ENCODE results near the gene MARK3. TPM values are rescaled to one million over a fixed set of nuclear protein-coding genes. Genes with fewer than 3 reads are reported as not detected.

The MARK3 gene
- total RNA-seq, 1 donor from 2014 or later, result 72.3 TPM

DNA sequence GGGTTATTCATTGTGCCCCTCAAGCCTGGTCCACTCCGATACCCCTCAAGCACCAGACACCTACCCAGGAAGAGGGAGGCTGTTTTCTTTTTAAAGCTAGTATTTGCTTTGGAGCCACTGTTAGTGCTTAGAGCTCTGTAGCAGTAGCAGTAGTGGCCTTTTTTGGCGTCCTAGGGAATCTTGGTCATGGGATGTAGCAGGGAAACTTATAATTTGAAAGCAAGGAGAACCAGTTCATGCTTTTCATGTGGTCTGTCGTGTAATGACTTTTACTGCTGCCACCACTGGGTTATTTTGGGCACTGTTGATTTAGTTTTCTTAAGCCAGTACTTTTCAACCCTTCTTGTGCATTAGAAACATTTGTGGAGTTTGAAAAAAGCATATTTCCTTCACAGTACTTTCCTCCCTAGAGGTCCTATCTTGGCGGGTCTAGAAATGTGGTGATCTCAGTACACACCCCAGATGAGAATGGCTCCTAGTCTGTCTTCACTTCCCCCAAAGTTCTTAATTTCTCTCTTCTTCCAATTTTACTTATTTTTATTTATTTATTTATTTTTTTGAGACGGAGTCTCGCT, 49.7 kb downstream of the MARK3 start:
- no peak for DNase-seq (ENCODE audit: low spot score)

DNA sequence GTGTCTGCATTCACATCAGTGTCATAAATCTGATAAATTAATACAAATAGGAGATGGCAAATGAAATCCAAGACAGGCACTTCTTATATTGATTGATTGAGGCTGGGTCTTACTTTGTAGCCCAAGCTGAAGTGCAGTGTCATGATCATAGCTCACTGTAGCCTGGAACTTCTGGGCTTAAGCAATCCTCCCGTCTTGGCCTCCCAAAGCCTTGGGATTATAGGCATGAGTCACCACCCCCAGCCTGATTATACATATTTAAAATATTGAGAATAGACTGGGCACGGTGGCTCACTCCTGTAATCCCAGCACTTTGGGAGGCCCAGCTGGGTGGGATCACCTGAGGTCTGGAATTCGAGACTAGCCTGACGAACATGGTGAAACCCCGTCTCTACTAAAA, 51.3 kb downstream of the MARK3 start:
- DNase-seq (ENCODE audit: low spot score), result no peak

DNA sequence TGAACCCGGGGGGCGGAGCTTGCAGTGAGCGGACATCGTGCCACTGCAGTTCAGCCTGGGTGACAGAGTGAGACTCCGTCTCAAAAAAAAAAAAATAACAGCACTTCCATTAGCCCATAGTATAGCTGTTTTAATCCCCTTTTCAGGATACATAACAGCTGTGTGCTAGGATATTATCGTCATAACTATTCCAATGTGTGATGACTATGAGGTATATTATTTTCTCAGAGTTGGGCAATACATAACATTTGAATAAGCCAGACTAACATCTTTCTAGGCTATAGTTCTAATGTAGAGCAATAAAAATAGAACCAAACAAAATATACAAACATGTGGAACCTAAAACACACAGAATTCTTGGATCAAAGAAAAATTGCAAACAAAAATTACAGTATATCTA, 57.1 kb downstream of the MARK3 start:
- DNase-seq (ENCODE audit: low spot score), result no peak

DNA sequence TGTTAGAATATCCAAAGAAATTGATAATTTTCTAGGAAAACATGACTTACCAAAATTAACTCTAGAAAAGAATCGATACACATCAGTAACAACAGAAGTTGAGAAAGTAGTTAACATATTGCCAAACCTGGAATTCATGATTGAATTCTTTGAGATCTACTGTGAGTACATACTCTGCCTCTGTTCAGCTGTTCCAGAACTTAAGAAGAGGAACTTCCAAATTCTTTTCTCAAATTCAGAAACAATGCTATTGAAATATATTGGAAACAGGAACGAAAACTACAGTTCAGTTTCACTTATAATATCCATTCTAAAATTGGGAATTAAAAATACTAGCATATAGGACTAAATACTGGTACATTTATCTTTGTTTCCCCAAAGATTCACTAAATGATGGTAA, 57.9 kb downstream of the MARK3 start:
- no peak for DNase-seq (ENCODE audit: low spot score)

DNA sequence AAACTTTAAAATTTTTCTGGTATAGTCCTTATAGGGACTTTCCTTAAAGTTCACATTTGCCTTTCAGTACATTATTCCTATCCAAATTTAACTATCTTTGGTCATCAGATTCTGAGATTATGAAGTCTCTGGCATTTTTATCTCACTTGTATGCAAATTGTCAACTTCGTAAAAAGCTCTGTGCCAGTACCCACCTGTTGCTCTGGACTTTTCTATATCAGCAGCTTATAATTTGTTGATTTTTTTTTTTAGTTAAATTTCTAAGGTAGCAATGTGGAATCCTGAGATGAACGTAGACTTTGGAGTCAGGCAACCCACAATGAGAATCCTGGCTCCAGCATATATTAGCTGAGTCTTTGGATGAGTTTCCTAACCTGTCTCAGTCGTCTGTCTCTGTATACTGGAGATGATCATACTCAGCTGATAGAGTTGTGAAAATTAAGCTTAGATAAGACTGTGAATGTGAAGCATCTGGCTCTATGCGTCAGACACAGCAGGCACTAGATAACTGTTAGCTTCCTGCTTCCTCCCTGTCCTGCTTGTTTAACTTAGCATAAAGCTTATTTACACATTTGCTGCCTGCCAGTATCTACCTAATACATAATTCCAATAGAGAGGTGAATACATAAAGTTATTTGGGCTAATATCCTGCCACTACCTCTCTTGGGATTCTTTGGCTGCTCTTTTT, 59.8 kb downstream of the MARK3 start:
- DNase-seq (ENCODE audit: low spot score), result peak; percentile 11

DNA sequence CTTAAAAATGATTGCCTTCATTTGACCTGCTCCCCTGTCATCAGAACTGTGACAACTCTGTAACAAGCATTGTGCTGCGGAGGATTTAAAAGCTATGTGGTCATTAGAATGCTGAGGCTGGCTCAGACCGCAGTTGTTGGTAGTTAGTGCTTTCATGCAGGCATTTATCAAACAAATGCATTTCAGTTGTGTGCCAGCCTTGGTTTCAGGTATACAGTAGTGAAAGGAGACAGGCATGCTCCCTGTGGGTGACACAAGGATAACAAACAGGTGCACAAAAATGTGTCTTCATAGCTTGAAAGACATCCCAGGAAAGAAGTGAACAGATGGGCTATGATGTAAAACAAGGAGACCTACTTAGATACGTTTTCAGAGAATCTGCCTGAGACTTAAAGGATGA, 60.6 kb downstream of the MARK3 start:
- no peak for DNase-seq (ENCODE audit: low spot score)

DNA sequence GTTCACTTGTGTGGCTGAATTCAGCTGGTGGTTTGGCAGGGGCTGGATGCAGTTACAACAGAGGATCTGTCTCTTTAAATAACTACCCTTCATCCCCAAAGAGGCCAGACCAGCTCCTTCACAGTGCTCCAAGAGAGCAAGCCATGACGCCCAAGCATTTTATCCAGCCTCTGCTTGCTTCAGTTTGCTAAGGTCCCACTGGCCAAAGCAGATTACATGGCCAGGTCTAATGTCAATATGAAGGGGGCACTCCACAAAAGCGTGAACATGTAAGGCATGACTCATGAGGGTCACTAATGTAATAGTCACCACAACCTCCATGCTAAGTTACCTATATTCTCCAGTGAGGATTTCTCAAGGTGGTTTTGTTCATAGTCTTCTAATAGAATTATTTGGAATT, 62.9 kb downstream of the MARK3 start:
- no peak for DNase-seq (ENCODE audit: low spot score)

DNA sequence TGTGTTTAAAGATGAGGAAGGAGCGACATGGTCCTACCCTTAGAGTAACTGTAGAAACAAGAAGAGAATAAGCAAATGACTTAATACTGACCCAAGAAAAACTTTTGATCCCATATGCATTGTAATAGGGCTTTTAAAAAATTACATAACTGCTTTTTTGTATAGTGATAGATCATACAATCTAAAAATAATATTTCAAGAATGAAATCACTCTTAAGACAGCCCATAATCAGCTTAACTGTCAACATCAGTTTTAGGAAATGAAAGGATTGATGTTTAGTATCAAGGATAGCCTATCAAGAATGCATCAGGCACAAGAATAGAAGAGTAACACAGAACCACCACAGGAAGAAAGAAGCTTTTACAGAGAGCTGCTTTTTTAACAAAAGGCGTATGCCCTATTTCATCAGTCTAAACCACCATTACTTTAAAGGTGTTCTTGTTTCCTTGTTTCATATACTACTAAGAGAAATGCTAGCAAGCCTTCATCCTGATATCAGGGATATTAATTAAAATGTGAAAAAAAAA, 64.5 kb downstream of the MARK3 start:
- no peak for DNase-seq (ENCODE audit: low spot score)

DNA sequence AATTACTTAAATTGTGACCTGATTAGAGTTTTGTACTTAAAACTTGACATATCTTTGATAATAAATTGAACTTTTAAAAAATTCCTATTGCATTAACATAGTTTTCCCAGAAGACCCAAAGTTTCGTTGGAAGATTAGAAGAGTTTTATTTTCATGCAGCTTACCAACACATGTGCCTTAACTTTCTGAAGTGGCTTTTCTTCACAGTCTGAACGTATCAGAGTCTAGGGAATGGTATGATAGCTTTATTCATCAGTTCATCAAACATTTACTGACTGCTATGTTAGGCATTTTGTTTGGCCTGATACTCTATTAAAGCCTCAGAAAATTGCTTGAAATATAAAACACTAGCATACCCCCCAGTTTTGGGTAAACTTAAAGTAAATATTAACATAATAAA, 65.2 kb downstream of the MARK3 start:
- DNase-seq (ENCODE audit: low spot score), result no peak

DNA sequence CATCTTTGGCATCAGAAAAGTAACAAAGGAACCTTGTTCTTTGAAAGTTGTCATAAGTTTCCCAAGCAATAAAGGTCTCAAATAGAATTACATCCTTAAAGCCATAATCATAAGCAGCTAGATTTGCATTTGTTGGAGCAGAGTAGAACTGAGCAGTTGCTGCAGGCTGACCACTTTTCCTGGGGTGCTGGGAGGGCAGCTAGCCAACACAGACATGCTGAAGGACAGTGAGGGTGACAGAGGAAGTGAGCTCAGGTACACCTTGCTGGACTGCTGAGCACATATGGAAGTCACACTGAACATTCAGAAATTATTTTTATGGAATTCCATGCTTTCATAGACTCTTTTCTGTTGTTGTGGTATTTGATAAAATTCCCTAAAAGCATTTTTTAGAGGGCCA, 66.2 kb downstream of the MARK3 start:
- DNase-seq (ENCODE audit: low spot score), result no peak

DNA sequence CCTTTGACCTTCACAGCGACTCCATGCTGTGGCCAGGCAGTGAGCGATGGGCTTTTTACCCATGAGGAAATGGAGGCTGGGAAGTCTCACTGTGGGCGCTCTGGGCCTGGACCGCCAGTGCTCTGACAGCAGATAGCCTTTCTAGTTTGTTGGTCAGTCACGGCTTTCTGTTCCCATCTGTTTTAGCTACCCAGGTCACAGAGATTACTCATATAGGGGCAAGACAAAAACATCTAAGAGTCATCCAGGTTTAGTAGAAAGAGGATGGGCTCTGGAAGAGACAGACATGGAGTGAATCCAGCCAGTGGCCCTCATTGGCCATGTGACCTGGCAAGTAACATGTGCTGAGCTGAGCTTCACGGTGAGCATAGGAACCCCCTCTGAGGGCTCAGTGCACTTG, 68.6 kb downstream of the MARK3 start:
- DNase-seq (ENCODE audit: low spot score), result no peak

DNA sequence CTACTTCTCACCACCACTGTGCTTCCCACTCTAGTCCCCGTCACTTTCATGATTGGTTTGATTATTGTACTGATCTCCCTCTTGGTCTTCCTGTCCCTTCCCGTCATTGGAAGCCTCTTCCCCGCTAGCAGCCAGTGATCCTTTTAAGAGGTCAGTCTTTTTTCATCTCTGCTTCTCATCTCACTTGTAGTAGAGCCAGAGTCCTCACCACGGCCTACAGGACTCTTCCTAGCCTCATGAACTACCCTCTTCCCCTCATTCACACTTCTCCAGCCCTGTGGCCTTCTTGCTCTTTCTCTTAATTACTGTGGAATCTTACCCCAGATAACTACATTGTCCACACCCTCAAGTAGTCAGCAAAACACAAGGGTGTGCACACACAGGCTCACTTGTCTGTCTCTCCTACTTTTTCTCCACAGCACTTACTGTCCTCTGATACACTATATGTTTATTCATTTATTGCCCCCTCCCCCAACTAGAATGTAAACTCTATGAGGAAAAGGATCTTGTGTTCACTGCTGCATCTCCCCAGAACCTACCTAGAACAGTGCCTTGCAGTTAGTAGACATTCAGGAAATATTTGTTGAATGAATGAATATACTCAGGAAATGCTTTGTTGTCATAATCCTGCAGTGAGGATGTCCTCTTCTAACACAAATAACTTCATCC, 71.1 kb downstream of the MARK3 start:
- no peak for DNase-seq (ENCODE audit: low spot score)

DNA sequence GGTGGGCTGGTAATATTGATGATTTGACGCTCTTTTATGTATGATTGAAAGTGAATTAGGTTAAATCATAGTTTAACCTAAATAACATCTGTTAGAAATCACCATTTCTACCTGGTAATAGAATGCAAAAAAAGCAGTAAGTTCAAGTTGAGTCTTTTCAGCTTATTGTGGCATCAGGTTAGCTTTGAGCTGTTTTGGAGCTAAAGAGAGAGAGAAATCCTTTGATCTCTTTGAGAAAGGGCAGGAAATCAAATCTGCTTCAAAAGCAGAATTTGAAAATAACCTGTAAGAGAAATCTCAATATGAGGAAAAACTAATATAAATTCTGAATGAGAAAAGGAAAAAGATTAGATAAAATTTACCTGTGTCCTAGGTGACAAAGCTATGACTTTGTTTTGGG, 75.2 kb downstream of the MARK3 start:
- DNase-seq (ENCODE audit: low spot score), result no peak

DNA sequence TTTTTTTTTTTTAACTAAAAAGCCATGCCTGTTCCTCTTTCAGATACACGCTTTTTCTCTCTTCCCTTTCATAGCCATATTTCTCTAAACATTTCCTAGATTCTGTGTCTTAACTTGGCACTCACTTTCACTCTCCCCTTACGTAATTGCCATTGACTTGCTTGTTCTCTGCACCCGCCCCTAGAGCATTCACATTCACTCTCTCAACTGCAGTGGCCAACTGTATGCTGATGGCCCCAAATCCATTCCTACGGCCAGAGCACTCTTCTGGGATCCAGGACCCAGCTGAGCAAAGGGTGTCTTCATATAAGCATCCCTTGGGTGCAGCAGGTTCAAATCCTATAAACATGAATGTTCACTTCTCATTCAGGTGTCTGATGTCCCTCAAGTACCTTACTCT, 77.9 kb downstream of the MARK3 start:
- DNase-seq (ENCODE audit: low spot score), result no peak

DNA sequence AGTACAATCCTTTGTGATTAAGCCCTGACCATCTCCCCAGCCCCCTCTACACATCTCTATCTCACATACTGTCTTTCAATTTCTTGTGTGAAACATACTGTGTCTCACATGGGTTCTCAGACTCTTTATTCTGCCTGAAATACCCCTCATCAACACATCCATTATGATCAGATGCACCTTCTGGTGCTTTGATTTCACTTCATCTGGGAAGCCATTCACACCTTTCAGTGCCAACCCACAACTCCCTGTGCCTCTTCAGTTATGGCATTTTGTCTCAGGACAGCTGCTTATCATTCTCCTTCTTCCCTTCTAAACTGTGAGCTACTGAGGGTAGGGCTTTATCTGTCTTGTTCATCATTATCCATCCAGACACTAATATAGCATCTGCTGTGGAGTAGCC, 78.6 kb downstream of the MARK3 start:
- DNase-seq (ENCODE audit: low spot score), result no peak

DNA sequence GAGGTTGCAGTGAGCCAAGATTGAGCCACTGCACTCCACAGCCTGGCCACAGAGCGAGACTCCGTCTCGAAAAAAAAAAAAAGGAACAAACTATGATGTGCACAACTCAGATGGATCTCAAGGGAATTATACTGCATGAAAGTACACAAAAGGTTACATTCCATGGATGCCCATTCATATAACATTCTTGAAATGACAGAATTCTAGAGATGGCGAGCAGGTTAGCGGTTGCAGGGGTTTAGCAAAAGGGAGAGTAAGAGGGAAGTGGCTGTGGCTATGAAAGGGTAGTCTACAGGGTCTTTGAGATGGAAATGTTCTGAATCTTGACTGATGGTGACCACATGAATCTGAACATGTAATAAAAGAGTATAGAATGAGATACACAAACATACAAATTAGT, 87.7 kb downstream of the MARK3 start:
- DNase-seq (ENCODE audit: low spot score), result no peak

DNA sequence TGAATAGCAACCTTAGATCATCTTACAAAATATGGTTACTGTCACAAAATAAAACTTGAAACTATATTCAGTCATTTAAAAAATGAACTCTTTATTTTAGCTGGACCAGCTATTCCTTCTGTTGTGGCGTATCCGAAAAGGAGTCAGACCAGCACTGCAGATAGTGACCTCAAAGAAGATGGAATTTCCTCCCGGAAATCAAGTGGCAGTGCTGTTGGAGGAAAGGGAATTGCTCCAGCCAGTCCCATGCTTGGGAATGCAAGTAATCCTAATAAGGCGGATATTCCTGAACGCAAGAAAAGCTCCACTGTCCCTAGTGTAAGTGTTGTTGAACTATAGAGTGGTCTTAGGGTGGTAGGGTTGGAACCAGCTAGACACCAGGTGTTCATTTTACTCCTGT, 89.7 kb downstream of the MARK3 start:
- DNase-seq (ENCODE audit: low spot score), result no peak

DNA sequence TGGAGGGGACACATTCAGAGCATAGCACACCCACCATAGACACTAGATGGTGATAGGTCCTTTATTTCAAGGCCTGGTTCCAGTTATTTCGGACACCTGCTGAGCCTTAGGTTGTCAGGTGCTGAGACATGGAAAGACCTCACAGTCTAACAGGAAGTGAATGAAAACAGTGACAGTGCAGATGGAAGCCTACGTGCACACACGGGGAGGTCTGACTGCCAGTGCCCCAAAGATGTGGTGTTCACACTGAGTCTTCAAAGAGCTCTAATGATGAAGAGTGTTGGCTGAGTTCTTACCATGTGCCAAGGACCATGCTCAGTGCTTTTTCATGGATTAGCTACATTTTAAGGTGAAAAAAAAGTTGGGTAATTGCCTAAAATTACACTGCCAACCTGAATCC, 90.8 kb downstream of the MARK3 start:
- DNase-seq (ENCODE audit: low spot score), result no peak

DNA sequence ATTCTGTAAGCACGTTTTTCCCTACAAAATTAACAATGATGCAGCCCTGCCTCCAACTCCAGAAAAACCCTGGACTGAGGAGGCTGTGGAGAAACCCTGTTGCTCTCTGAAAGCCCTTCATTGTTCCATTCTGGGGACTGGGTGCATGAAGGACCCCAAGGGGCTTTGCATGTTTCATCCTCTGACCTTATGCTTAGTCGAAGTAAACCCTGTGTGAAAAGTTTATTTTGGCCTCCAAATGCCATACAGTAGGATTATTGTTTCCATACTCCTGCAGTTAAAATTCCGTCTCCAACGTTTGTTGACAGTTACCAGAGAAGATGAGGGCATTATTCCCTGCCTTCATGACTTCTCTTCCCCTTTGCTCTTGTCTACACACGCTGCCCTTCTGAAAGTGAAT, 91.4 kb downstream of the MARK3 start:
- DNase-seq (ENCODE audit: low spot score), result no peak

DNA sequence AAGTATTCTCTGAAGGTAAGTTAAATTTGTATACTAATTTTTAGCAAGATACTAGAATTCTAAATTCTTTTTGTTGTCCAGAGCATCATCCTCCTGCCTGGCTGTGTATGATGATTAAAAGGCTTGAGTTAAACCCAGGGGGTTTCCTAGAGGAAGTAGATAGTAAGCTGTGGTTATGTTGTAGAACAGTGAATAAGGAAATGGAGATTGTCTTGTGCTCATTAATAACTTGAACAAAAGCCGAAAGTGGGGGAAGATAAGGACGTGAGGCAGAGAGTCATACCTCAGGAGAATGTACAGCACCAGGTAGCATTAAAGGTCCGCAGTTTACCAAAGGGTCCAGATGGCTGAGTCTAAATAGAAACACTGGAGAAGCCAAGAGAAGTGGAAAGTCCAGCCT, 95.4 kb downstream of the MARK3 start:
- DNase-seq (ENCODE audit: low spot score), result no peak

DNA sequence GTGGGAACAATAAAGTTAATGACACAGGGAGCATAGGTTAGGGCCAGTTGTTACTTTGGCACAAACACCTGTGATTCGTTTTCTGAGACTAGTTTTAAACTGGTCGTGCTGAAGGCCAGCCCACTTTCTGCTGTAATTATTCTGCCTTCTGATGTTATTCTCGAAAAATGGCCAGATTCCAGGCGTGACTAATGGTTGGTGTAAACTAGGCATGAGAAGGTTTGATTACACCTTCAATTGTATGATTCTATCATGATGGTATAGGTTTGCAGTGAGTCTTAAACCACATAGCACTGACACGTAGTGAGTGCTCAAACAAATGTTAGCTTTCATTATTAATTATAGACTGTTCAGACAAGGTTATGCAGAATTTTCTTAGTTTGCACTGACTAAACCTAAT, 98.4 kb downstream of the MARK3 start:
- no peak for DNase-seq (ENCODE audit: low spot score)

DNA sequence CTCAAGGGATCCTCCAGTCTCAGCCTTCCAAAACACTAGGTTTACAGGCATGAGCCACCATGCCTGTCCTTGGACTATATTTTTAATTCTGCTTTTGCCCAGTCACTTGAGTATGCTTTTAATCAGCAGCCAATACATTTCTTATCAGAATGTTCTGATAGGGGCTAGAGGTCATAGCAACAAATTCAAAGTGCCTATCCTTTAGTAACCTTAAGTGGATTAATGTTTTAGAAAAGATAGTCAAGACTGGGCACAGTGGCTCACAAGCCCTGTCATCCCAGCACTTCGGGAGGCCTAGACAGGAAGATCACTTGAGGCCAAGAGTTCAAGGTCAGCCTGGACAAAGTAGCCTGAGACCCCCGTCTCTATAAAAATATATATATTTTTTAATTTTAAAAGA, 100.3 kb downstream of the MARK3 start:
- DNase-seq (ENCODE audit: low spot score), result no peak

DNA sequence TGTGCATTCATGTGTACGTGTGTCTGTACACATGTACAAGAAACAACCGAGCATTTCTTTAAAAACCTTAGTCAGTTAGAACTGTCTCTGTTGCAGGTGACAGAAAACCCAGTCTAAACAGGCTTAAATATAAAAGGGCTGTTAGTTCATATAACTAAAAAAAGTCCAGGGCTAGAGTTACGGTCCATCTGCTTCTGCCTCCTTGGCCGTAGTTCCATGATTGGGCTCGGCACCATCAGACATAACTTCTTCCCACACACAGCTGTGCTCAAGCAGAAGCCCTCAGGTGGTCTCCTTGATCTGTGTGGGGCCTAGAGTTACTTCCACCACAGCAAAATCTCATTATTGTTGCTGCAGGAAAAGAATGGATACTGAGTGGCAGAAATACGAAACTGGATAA, 102.9 kb downstream of the MARK3 start:
- DNase-seq (ENCODE audit: low spot score), result no peak

Measured in mucosa of gallbladder (tissue), 1 donor.